GM12891 (cell line): ENCODE data around the gene ZBTB20.

Experiments used
- POLR2A ChIP-seq: IDR thresholded peaks from 2 replicates; pipeline ENCODE4 v1.6.1; 2011; ENCODE audit warnings: low read depth, low read length, control low read depth
- POLR2AphosphoS5 ChIP-seq: IDR thresholded peaks from 2 replicates; pipeline ENCODE4 v1.6.1; 2011; ENCODE audit warnings: low read depth, low read length, control low read depth
- POU2F2 ChIP-seq: IDR thresholded peaks from 2 replicates; pipeline ENCODE4 v1.6.1; 2011; ENCODE audit warnings: low read depth, mild to moderate bottlenecking, control low read depth, low read length, moderate library complexity
- TAF1 ChIP-seq: IDR thresholded peaks from 2 replicates; pipeline ENCODE4 v1.6.1; 2011; ENCODE audit warnings: low read depth, low read length, control low read depth

GRCh38 chr3:114404590-114404989 lies 742.5 kb downstream of the ZBTB20 start:
- no peak for TF ChIP-seq POLR2A
- TF ChIP-seq POLR2AphosphoS5 = no peak
- TF ChIP-seq POU2F2 = no peak
- no peak for TF ChIP-seq TAF1
